Measurements from ENCODE around the gene BEND3. TPM values are rescaled to one million over a fixed set of nuclear protein-coding genes. Genes with fewer than 3 reads are reported as not detected.
"Not testable (repeated sequence)": the region's sequence is repeated elsewhere in the genome, so short reads cannot be mapped to it uniquely, and the experiment has no call there.

Gene BEND3
- total and polyA plus RNA-seq, 2 experiments from 2014 or later = 3.4 to 7.7 TPM

- H3K9me3 ChIP-seq (ENCODE audit: low read depth) = no peaks in the 10 kb centered on the region
- no peak for TF ChIP-seq CTCF (IDR thresholded peaks at IDR 0.05; ENCODE audit: low read depth, low read length)
- no peak overlapping the region for H3K27ac ChIP-seq
- no peak for DNase-seq (ENCODE audit: low read depth in 1 of 2, low spot score in 1 of 2)
- no peak overlapping the region for H3K4me3 ChIP-seq
- H3K27me3 ChIP-seq = no peaks in the 10 kb centered on the region
- H3K4me1 ChIP-seq (ENCODE audit: low read depth) = peaks cover 8% of the 10 kb centered on the region
- no peaks in the 10 kb centered on the region for H3K36me3 ChIP-seq
Observed at GRCh38 chr6:107120404-107120803, 5.1 kb upstream of the BEND3 start.

DNA sequence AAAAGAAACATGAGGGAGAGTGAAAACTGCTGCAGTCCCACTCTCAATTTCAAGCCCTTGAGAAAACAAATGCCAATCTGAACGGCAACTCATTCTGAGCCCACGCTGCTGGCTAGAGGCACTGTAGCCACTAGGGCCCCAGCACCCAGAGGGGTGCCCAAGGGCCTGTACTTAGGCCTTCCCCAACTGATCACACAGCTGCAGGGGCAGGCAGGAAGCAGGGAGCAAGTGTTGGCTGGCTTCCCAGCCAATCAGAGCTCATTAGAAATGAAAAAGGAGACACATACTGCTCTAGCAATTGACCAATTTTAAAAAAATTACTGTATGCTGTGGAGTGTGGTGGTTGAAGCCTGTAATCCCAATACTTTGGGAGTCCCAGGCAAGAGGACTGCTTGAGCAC is 3.7 kb upstream of the BEND3 start:
- H3K4me3 ChIP-seq = no peak overlapping the region
- H3K9me3 ChIP-seq (ENCODE audit: low read depth) = no peaks in the 10 kb centered on the region
- H3K36me3 ChIP-seq = no peaks in the 10 kb centered on the region
- H3K4me1 ChIP-seq (ENCODE audit: low read depth) = peaks cover 8% of the 10 kb centered on the region
- no peak overlapping the region for H3K27ac ChIP-seq
- DNase-seq (ENCODE audit: low read depth in 1 of 2, low spot score in 1 of 2) = peak in 1 of 2 donors; percentile 23
- H3K27me3 ChIP-seq = no peaks in the 10 kb centered on the region
- no peak for TF ChIP-seq CTCF (IDR thresholded peaks at IDR 0.05; ENCODE audit: low read depth, low read length)

DNA sequence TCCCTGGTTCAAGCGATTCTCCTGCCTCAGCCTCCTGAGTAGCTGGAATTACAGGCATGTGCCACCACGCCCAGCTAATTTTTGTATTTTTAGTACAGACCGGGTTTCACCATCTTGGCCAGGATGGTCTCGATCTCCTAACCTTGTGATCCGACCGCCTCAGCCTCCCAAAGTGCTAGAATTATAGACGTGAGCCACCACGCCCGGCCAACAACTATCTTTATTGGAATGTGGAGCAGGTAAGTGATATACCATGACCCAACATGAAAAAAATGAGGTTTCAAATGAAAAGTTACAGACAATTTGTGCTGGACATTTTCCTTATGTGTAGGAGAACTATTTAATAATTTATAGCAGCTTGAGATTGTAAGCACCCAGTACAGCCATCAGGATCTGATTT is 3.2 kb upstream of the BEND3 start:
- not testable (repeated sequence) for DNase-seq (ENCODE audit: low read depth in 1 of 2, low spot score in 1 of 2); H3K4me3 ChIP-seq; H3K4me1 ChIP-seq (ENCODE audit: low read depth); H3K36me3 ChIP-seq; H3K9me3 ChIP-seq (ENCODE audit: low read depth); H3K27me3 ChIP-seq; H3K27ac ChIP-seq

GRCh38 chr6:107116931-107117330 is 1.6 kb upstream of the BEND3 start:
- no peak for TF ChIP-seq CTCF (IDR thresholded peaks at IDR 0.05; ENCODE audit: low read depth, low read length)
- no peak for DNase-seq (ENCODE audit: low read depth in 1 of 2, low spot score in 1 of 2)
- Histone ChIP-seq H3K36me3 (no peaks in the 10 kb centered on the region), H3K4me1 (ENCODE audit: low read depth) (peaks cover 8% of the 10 kb centered on the region), H3K4me3 (peak overlapping the region; percentile 79), H3K27me3 (no peaks in the 10 kb centered on the region), H3K9me3 (ENCODE audit: low read depth) (no peaks in the 10 kb centered on the region), H3K27ac (no peak overlapping the region)

GRCh38 chr6:107116328-107116892 is 1.1 kb upstream of the BEND3 start:
- H3K36me3 ChIP-seq = no peaks in the 10 kb centered on the region
- H3K27ac ChIP-seq = peak overlapping the region; percentile 91
- peak; percentile 16 for TF ChIP-seq CTCF (IDR thresholded peaks at IDR 0.05; ENCODE audit: low read depth, low read length)
- H3K27me3 ChIP-seq = no peaks in the 10 kb centered on the region
- H3K4me1 ChIP-seq (ENCODE audit: low read depth) = peaks cover 8% of the 10 kb centered on the region
- no peaks in the 10 kb centered on the region for H3K9me3 ChIP-seq (ENCODE audit: low read depth)
- peak; percentile 19 to 71 for DNase-seq (ENCODE audit: low read depth in 1 of 2, low spot score in 1 of 2)
- H3K4me3 ChIP-seq = peak overlapping the region; percentile 79

DNA sequence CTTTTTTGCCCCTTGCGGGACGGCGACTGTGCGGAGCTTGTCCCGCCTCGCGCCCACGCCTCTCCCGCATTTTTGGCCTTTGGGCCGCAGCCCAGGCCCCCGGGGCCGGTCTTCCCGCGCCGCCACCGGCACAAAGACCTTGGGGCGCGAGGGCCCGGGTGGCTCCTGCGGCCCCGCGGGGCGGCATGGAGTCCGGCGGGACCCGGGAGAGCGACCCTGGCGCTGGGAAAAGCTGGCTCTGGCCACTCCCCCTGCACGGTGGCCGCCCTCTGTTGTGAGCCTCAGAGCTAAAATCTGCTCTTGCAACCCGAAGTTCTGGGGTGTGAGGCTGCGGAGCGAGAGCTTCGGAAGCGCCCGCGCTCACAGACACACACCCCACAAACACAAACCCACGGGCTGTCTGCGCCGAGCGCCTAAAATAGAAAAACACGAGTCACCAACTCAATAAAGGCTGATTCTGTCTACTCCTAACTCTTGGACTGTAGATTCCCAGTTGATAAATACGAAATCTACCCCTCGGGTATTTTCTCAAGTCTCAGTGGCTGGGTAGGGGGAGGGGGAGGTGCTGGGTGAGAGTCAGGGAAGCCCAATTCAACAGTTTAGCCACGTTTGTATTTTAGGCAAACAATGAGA is 496 bp upstream of the BEND3 start:
- Histone ChIP-seq H3K36me3 (no peaks in the 10 kb centered on the region), H3K27ac (peak overlapping the region; percentile 91), H3K27me3 (no peaks in the 10 kb centered on the region), H3K4me1 (ENCODE audit: low read depth) (peaks cover 8% of the 10 kb centered on the region), H3K9me3 (ENCODE audit: low read depth) (no peaks in the 10 kb centered on the region), H3K4me3 (peak overlapping the region; percentile 79)
- no peak for TF ChIP-seq CTCF (IDR thresholded peaks at IDR 0.05; ENCODE audit: low read depth, low read length)
- peak; percentile 39 to 86 for DNase-seq (ENCODE audit: low read depth in 1 of 2, low spot score in 1 of 2)
